ENCODE measurements around the gene COPS2.

GRCh38 chr15:49110158-49110944, 45.0 kb downstream of the COPS2 start:
- TF ChIP-seq CTCF (IDR thresholded peaks at IDR 0.05), result no peak
- no peak for TF ChIP-seq EZH2 (IDR thresholded peaks at IDR 0.05; ENCODE audit: borderline replicate concordance, insufficient read depth, low read depth, low read length, poor library complexity, severe bottlenecking)

Data from B cell (primary cell).